Upper lobe of right lung (tissue), 1 donor: ENCODE measurements around the gene VASH2. TPM values are rescaled to one million over a fixed set of nuclear protein-coding genes. Genes with fewer than 3 reads are reported as not detected.
"Not testable (repeated sequence)": the region's sequence is repeated elsewhere in the genome, so short reads cannot be mapped to it uniquely, and the experiment has no call there.

ENCODE experiments used
- ATAC-seq: fragments of 200-7000 bp; cut with Tn5 transposase; one replicate; pipeline ENCODE4 v1.9.1; 2020; ENCODE audit warnings: mild to moderate bottlenecking, moderate library complexity
- DNase-seq: peaks from one replicate; pipeline ENCODE4 v3.0.0-alpha.2; 2020
- H3K27ac ChIP-seq: fragments of 200-600 bp; one replicate; pipeline ENCODE4 v1.8.0; 2022
- H3K27me3 ChIP-seq: fragments of 200-600 bp; one replicate; pipeline ENCODE4 v1.8.0; 2022; ENCODE audit warnings: mild to moderate bottlenecking
- H3K36me3 ChIP-seq: fragments of 200-600 bp; one replicate; pipeline ENCODE4 v1.8.0; 2022
- H3K4me1 ChIP-seq: fragments of 200-600 bp; one replicate; pipeline ENCODE4 v1.8.0; 2022
- H3K4me3 ChIP-seq: fragments of 200-600 bp; one replicate; pipeline ENCODE4 v1.8.0; 2022; ENCODE audit warnings: mild to moderate bottlenecking
- H3K9me3 ChIP-seq: fragments of 200-600 bp; one replicate; pipeline ENCODE4 v1.8.0; 2022
- intact Hi-C: fragments of 100-400 bp; cut with DNase I; formaldehyde crosslinking; loops from one replicate; pipeline ENCODE4 v1.11.0; 2022
- total RNA-seq: library from RNA; stranded (reverse); fragmentation: NEBNext Ultra II Directional; extraction: Animal tissue kit (Norgen Biotek cat#: 25700); gene quantifications from one replicate; pipeline ENCODE4 v1.2.1, GENCODE V29; 2021
- TF ChIP-seq, protein P1 (sequence below): fragments of 200-600 bp; IDR thresholded peaks from one replicate; pipeline ENCODE4 v1.8.0; 2022; ENCODE audit warnings: antibody characterized with exemption
- donor health status: DM: no; HTN: yes; CAD: no; lungs with severe emphysema.

The VASH2 gene
- total RNA-seq, 1 donor from 2014 or later, result 1.9 TPM

GRCh38 chr1:212909652-212910063 lies 40.7 kb upstream of the VASH2 start:
- H3K27me3 ChIP-seq, result no peaks in the 10 kb centered on the region
- TF ChIP-seq, protein P1, sequence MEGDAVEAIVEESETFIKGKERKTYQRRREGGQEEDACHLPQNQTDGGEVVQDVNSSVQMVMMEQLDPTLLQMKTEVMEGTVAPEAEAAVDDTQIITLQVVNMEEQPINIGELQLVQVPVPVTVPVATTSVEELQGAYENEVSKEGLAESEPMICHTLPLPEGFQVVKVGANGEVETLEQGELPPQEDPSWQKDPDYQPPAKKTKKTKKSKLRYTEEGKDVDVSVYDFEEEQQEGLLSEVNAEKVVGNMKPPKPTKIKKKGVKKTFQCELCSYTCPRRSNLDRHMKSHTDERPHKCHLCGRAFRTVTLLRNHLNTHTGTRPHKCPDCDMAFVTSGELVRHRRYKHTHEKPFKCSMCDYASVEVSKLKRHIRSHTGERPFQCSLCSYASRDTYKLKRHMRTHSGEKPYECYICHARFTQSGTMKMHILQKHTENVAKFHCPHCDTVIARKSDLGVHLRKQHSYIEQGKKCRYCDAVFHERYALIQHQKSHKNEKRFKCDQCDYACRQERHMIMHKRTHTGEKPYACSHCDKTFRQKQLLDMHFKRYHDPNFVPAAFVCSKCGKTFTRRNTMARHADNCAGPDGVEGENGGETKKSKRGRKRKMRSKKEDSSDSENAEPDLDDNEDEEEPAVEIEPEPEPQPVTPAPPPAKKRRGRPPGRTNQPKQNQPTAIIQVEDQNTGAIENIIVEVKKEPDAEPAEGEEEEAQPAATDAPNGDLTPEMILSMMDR, result no peak
- no peaks in the 10 kb centered on the region for H3K4me1 ChIP-seq
- no peak for ATAC-seq
- no peak for DNase-seq
- no peak overlapping the region for H3K4me3 ChIP-seq
- no peak overlapping the region for H3K27ac ChIP-seq
- H3K9me3 ChIP-seq, result no peaks in the 10 kb centered on the region
- H3K36me3 ChIP-seq, result no peaks in the 10 kb centered on the region
- intact Hi-C loops, result no loop called here

- intact Hi-C loops, ATAC-seq, DNase-seq, H3K4me3 ChIP-seq, H3K9me3 ChIP-seq, H3K27ac ChIP-seq, H3K36me3 ChIP-seq, H3K4me1 ChIP-seq, H3K27me3 ChIP-seq: not testable (repeated sequence)
Observed at GRCh38 chr1:212910213-212910612, 40.1 kb upstream of the VASH2 start.

DNA sequence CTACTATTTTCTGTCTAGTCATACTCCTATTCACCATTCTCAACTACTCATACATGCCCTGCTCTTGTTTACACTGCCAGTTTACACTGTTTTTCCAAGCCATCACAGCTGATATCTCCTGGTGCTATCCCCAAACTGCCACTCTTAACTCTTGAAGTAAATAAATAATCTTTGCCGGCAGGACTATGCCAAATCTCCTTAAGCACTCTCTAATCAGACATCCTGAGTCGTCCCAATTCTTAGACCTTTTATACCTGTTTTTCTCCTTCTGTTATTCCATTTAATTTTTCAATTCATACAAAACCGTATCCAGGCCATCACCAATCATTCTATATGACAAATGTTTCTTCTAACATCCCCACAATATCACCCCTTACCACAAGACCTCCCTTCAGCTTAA lies 36.7 kb upstream of the VASH2 start:
- H3K36me3 ChIP-seq, H3K4me1 ChIP-seq, H3K4me3 ChIP-seq, H3K9me3 ChIP-seq, H3K27me3 ChIP-seq, H3K27ac ChIP-seq, ATAC-seq, DNase-seq, intact Hi-C loops: not testable (repeated sequence)

DNA sequence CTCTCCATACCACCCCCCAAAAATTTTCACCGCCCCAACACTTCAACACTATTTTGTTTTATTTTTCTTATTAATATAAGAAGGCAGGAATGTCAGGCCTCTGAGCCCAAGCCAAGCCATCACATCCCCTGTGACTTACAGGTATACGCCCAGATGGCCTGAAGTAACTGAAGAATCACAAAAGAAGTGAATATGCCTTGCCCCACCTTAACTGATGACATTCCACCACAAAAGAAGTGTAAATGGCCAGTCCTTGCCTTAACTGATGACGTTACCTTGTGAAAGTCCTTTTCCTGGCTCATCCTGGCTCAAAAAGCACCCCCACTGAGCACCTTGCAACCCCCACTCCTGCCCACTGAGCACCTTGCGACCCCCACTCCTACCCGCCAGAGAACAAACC lies 36.2 kb upstream of the VASH2 start:
- H3K4me3 ChIP-seq, H3K27ac ChIP-seq, H3K36me3 ChIP-seq, DNase-seq, H3K27me3 ChIP-seq, ATAC-seq, H3K9me3 ChIP-seq, intact Hi-C loops, H3K4me1 ChIP-seq: not testable (repeated sequence)

DNA sequence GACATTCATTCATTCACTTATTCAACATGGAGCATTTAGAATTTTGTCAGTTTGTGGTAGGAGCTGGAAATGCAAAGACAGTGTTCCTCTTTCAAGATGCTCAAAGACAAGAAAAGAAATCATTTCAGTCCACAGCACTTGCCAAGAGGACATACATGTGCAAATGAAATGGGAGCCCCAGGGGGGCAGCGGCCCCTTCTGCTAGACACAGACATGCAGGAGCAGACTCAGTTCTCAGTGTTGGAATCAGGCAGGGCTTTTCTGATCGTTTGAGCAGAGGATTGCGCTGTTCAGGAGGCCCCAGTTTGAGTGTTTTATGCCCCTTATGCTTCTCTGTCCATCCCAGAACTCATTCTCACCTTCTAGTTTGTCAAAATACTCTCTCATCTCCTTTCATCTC lies 35.6 kb upstream of the VASH2 start:
- peaks cover 3% of the 10 kb centered on the region for H3K4me1 ChIP-seq
- no peaks in the 10 kb centered on the region for H3K27me3 ChIP-seq
- intact Hi-C loops, result no loop called here
- ATAC-seq (no peak), DNase-seq (no peak)
- TF ChIP-seq, protein P1, result no peak
- H3K9me3 ChIP-seq, result no peaks in the 10 kb centered on the region
- no peak overlapping the region for H3K27ac ChIP-seq
- H3K36me3 ChIP-seq, result no peaks in the 10 kb centered on the region
- H3K4me3 ChIP-seq, result no peak overlapping the region

GRCh38 chr1:212915245-212916091 lies 34.9 kb upstream of the VASH2 start:
- Histone ChIP-seq H3K4me1 (peaks cover 3% of the 10 kb centered on the region), H3K9me3 (no peaks in the 10 kb centered on the region), H3K4me3 (no peak overlapping the region), H3K27me3 (no peaks in the 10 kb centered on the region), H3K36me3 (no peaks in the 10 kb centered on the region), H3K27ac (no peak overlapping the region)
- DNase-seq (no peak), ATAC-seq (no peak)
- intact Hi-C loops, result no loop called here
- TF ChIP-seq, protein P1, result peak; percentile 17

DNA sequence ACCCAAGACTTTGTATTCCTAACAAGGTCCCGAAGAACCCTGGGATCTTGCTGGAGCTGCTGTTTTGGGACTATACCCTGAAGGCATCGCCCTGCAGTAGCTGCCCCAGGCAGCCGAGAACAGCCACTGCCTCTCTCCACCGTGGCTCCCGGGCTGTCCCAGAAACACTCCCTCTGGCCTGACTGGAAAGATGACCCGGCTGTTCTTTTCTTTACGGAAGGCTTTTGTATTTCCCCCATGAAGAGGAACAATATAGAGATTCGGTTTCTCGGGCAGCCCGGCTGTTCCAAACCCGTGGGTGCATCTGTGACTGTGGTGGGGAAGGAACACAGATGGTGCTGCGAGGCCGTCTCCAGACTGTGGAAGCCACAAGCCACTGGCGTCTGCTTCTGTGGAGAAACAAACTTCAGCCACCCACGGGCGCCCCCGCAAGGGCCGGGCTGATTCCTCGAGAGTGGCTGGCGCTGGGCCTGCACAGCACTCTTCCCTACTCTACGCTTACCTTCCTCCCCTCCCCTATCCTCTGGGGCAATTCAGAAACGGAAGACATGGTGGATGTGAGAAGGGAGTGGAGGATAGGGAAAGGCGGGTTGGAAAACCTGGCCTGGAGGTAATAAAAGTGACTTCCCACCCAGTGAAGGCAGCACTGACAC lies 33.7 kb upstream of the VASH2 start:
- ATAC-seq, result peak; percentile 94
- TF ChIP-seq, protein P1, result no peak
- peaks cover 3% of the 10 kb centered on the region for H3K4me1 ChIP-seq
- DNase-seq, result peak; percentile 88
- H3K27ac ChIP-seq, result peak overlapping the region; percentile 4
- H3K9me3 ChIP-seq, result no peaks in the 10 kb centered on the region
- intact Hi-C loops, result no loop called here
- H3K27me3 ChIP-seq, result no peaks in the 10 kb centered on the region
- H3K36me3 ChIP-seq, result no peaks in the 10 kb centered on the region
- peak overlapping the region; percentile 5 for H3K4me3 ChIP-seq
